ENCODE data around the gene ZNF716. TPM values are rescaled to one million over a fixed set of nuclear protein-coding genes. Genes with fewer than 3 reads are reported as not detected.
"Not testable (repeated sequence)": the region's sequence is repeated elsewhere in the genome, so short reads cannot be mapped to it uniquely, and the experiment has no call there.

The ZNF716 gene
- total and polyA plus RNA-seq, 2 of the 13 experiments (the other 11 are each of a cell fraction or from before 2014, with no cell fraction given) = not detected

GRCh38 chr7:57400531-57401155 lies 49.3 kb upstream of the ZNF716 start (continued):
- TF ChIP-seq ZNF646 (CRISPR knock-in tag; IDR thresholded peaks at IDR 0.05) (no peak), MYPOP (CRISPR knock-in tag; IDR thresholded peaks at IDR 0.05) (no peak), HNF4G (IDR thresholded peaks at IDR 0.05; ENCODE audit: borderline replicate concordance, low read depth, low read length) (no peak), HNF4G (CRISPR knock-in tag; IDR thresholded peaks at IDR 0.05; ENCODE audit: borderline replicate concordance, low read depth) (no peak), ZMYM3 (CRISPR knock-in tag; IDR thresholded peaks at IDR 0.05) (no peak), ZNF557 (CRISPR knock-in tag; IDR thresholded peaks at IDR 0.05) (no peak), ZNF124 (CRISPR knock-in tag; IDR thresholded peaks at IDR 0.05) (no peak), ZFP82 (CRISPR knock-in tag; IDR thresholded peaks at IDR 0.05; ENCODE audit: borderline replicate concordance) (no peak), MATR3 (CRISPR knock-in tag; IDR thresholded peaks at IDR 0.05) (no peak)

DNA sequence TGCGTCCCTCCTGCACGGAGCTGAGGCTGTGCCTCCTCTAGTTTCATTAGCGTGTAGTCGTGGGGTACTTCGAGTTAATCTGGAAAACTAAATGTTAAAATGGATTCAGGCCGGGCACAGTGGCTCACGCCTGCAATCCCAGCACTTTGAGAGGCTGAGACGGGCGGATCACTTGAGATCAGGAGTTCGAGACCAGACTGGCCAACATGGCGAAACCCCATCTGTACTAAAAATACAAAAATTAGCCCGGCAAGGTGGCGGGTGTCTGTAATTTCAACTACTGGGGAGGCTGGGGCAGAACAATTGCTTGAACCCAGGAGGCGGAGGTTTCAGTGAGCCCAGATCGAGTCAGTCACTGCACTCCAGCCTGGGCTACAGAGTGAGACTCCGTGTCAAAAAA lies 46.9 kb upstream of the ZNF716 start:
- POLR2A ChIA-PET; FAIRE-seq; H3K4me1 ChIP-seq (ENCODE audit: insufficient read depth, low read length); intact Hi-C loops (cut with micrococcal nuclease; ENCODE audit: unreplicated experiment); H3K4me3 ChIP-seq (replicated peaks in 1 of 3; ENCODE audit: insufficient read depth in 1 of 3, low read depth in 2 of 3, low read length in 3 of 3); CTCF ChIA-PET (ENCODE audit: low intra/inter-chr PET ratio, low total read pairs); DNase-seq (ENCODE audit: low spot score); H2AFZ ChIP-seq (ENCODE audit: low read length); H3K9ac ChIP-seq (ENCODE audit: insufficient read depth, low read depth, low read length); BruUV-seq (replicated peaks); ATAC-seq; H3K36me3 ChIP-seq (replicated peaks in 1 of 2; ENCODE audit: control insufficient read depth in 1 of 2, insufficient read depth in 2 of 2, low read length in 2 of 2); H3K27me3 ChIP-seq (ENCODE audit: control insufficient read depth in 1 of 2, insufficient read depth in 2 of 2, low read length in 2 of 2); H4K20me1 ChIP-seq (ENCODE audit: insufficient read depth, low read length); in situ Hi-C loops (cut with HindIII; ENCODE audit: extremely low pct_ligation_motif_present, low pct_unique_long_range_greater_than_20kb); H3K79me2 ChIP-seq (ENCODE audit: insufficient read depth, low read length); H3K4me2 ChIP-seq (ENCODE audit: low read depth, low read length); H3K27ac ChIP-seq (ENCODE audit: extremely low read length, insufficient read depth, low read length): not testable (repeated sequence)
- peaks cover 96% of the 10 kb centered on the region for H3K9me3 ChIP-seq (ENCODE audit: low read length)
- WGBS (ENCODE audit: low lambda C conversion rate) = 39% methylated on average over 16 of the region's 16 CpGs
